A549 (cell line): ENCODE results near the gene GLIPR1. TPM values are rescaled to one million over a fixed set of nuclear protein-coding genes. Genes with fewer than 3 reads are reported as not detected.

Experiments
- ATAC-seq, 2 experiments: fragments of 200-7000 bp in 1 of 2; fragments of >200 bp in 1 of 2; cut with Nextera tagmentation in 1 of 2; cut with Tn5 transposase in 1 of 2; 3 replicates each; pipeline versions ENCODE4 v1.8.0 to v1.9.1; 2018 to 2020; ENCODE audit warnings: mild to moderate bottlenecking in 1 of 2, moderate library complexity in 1 of 2
- CTCF ChIA-PET: fragments of 300-600 bp; sonication (Branson Sonifier 250); formaldehyde crosslinking; extraction: SDS; loops from one replicate; lab custom pipeline; 2021; ENCODE audit warnings: antibody characterized with exemption, inconsistent platforms; lab: Yijun Ruan, JAX
- POLR2A ChIA-PET: fragments of 350-600 bp; formaldehyde crosslinking; extraction: SDS; loops from one replicate; lab custom pipeline; 2021; ENCODE audit warnings: antibody characterized with exemption, inconsistent platforms; lab: Yijun Ruan, JAX
- DNase-seq, 2 experiments: peaks; one replicate each; pipeline versions ENCODE4 v3.0.0 to v3.0.0-alpha.2; 2011 to 2016; ENCODE audit warnings: low read depth in 1 of 2, low spot score in 1 of 2
- FAIRE-seq: peaks from 2 replicates; lab custom pipeline; 2011; peaks lifted over from hg19 to GRCh38; lab: Jason Lieb, UNC
- H3K27ac ChIP-seq, 2 experiments: fragments of >200 bp; sonication (Bioruptor Twin); formaldehyde crosslinking; 3 replicates each; pipeline ENCODE4 v1.5.1; 2016 to 2017
- H3K4me1 ChIP-seq: fragments of >200 bp; sonication (Bioruptor Twin); formaldehyde crosslinking; 3 replicates; pipeline ENCODE4 v1.6.1; 2016
- H3K4me2 ChIP-seq: fragments of >200 bp; sonication (Bioruptor Twin); formaldehyde crosslinking; 3 replicates; pipeline ENCODE4 v1.6.1; 2016
- H3K4me3 ChIP-seq: fragments of >200 bp; sonication (Bioruptor Twin); formaldehyde crosslinking; 3 replicates; pipeline ENCODE4 v1.5.1; 2016
- H3K9me3 ChIP-seq: fragments of >200 bp; sonication (Bioruptor Twin); formaldehyde crosslinking; 3 replicates; pipeline ENCODE4 v1.6.1; 2016
- CBX2 ChIP-seq: fragments of 200-600 bp; sonication (generic); IDR thresholded peaks from 2 replicates; pipeline ENCODE4 v1.6.1; 2016; ENCODE audit warnings: low read depth, mild to moderate bottlenecking, borderline replicate concordance
- CTCF ChIP-seq: fragments of >200 bp; sonication (Bioruptor Twin); formaldehyde crosslinking; IDR thresholded peaks from 3 replicates; pipeline ENCODE4 v1.5.1; 2016
- ELK1 ChIP-seq: fragments of 150-350 bp; IDR thresholded peaks from 2 replicates; pipeline ENCODE4 v1.6.1; 2014; ENCODE audit warnings: low read depth, mild to moderate bottlenecking, low read length
- ESRRA ChIP-seq: fragments of 150-350 bp; IDR thresholded peaks from 2 replicates; pipeline ENCODE4 v1.6.1; 2014; ENCODE audit warnings: mild to moderate bottlenecking, low read length, borderline replicate concordance
- FOSB ChIP-seq: fragments of 250-450 bp; sonication (Bioruptor Pico); IDR thresholded peaks from 2 replicates; pipeline ENCODE4 v1.5.0; 2020; ENCODE audit warnings: mild to moderate bottlenecking, moderate library complexity
- FOSL2 ChIP-seq, 2 experiments: fragments of 450-650 bp in 1 of 2; fragments of >200 bp in 1 of 2; sonication (Bioruptor Twin) in 1 of 2; formaldehyde crosslinking; IDR thresholded peaks; 2 replicates each; pipeline versions ENCODE4 v1.5.0 to v1.6.1; 2016 to 2020; ENCODE audit warnings: mild to moderate bottlenecking in 1 of 2, moderate library complexity in 1 of 2
- FOXS1 ChIP-seq: fragments of 250-450 bp; sonication (Bioruptor Pico); IDR thresholded peaks from 2 replicates; pipeline ENCODE4 v1.5.0; 2020; ENCODE audit warnings: mild to moderate bottlenecking, moderate library complexity
- GATA3 ChIP-seq: IDR thresholded peaks from 2 replicates; pipeline ENCODE4 v1.6.1; 2012; ENCODE audit warnings: borderline replicate concordance
- HES2 ChIP-seq: fragments of >200 bp; sonication (Bioruptor Twin); formaldehyde crosslinking; IDR thresholded peaks from 2 replicates; pipeline ENCODE4 v1.6.1; 2016
- HEYL ChIP-seq: fragments of 250-450 bp; sonication (Bioruptor Pico); IDR thresholded peaks from 2 replicates; pipeline ENCODE4 v1.8.0; 2021; ENCODE audit warnings: mild to moderate bottlenecking, moderate library complexity
- HOXB5 ChIP-seq: fragments of 250-450 bp; sonication (Bioruptor Pico); IDR thresholded peaks from 2 replicates; pipeline ENCODE4 v1.5.0; 2020; ENCODE audit warnings: mild to moderate bottlenecking, moderate library complexity
- JUNB ChIP-seq: fragments of >200 bp; sonication (Bioruptor Twin); formaldehyde crosslinking; IDR thresholded peaks from 2 replicates; pipeline ENCODE4 v1.6.1; 2016
- KDM1A ChIP-seq: fragments of 200-600 bp; sonication (generic); IDR thresholded peaks from 2 replicates; pipeline ENCODE4 v1.6.1; 2016; ENCODE audit warnings: low read depth, mild to moderate bottlenecking
- MAFK ChIP-seq: fragments of 450-650 bp; IDR thresholded peaks from 2 replicates; pipeline ENCODE4 v1.6.1; 2014; ENCODE audit not compliant: partially characterized antibody
- MAX ChIP-seq: IDR thresholded peaks from 2 replicates; pipeline ENCODE4 v1.6.1; 2012
- MAZ ChIP-seq: fragments of 150-350 bp; IDR thresholded peaks from 2 replicates; pipeline ENCODE4 v1.6.1; 2014; ENCODE audit warnings: antibody characterized with exemption, low read depth, low read length, borderline replicate concordance
- NFE2L2 ChIP-seq: fragments of 150-350 bp; conservative IDR thresholded peaks from 2 replicates; pipeline ENCODE4 v1.6.1; 2014; ENCODE audit warnings: low read length
- NPAS2 ChIP-seq: fragments of 250-450 bp; sonication (Bioruptor Pico); IDR thresholded peaks from 2 replicates; pipeline ENCODE4 v1.8.0; 2022; ENCODE audit warnings: mild to moderate bottlenecking, moderate library complexity, borderline replicate concordance
- NR3C1 ChIP-seq: fragments of >200 bp; sonication (Bioruptor Twin); formaldehyde crosslinking; IDR thresholded peaks from 3 replicates; pipeline ENCODE4 v1.6.1; 2017
- POLR2AphosphoS2 ChIP-seq: conservative IDR thresholded peaks from 2 replicates; pipeline ENCODE4 v1.6.1; 2012; ENCODE audit warnings: low read length, improper control_type of control experiment, inconsistent platforms
- RAD21 ChIP-seq, 2 experiments: fragments of >200 bp in 1 of 2; sonication (Bioruptor Twin) in 1 of 2; formaldehyde crosslinking in 1 of 2; IDR thresholded peaks in 1 of 2; conservative IDR thresholded peaks in 1 of 2; 2 replicates in 1 of 2; 3 replicates in 1 of 2; pipeline ENCODE4 v1.6.1; 2012 to 2018; ENCODE audit warnings: inconsistent platforms in 1 of 2
- RCOR1 ChIP-seq: fragments of 150-350 bp; IDR thresholded peaks from 2 replicates; pipeline ENCODE4 v1.6.1; 2014; ENCODE audit warnings: antibody characterized with exemption, low read length, low read depth
- RFX5 ChIP-seq: fragments of 450-650 bp; IDR thresholded peaks from 2 replicates; pipeline ENCODE4 v1.7.1; 2014; ENCODE audit warnings: antibody characterized with exemption, mild to moderate bottlenecking, moderate library complexity
- RNF2 ChIP-seq: fragments of 200-600 bp; sonication (generic); IDR thresholded peaks from 2 replicates; pipeline ENCODE4 v1.6.1; 2016; ENCODE audit warnings: low read depth, mild to moderate bottlenecking, antibody characterized with exemption, moderate library complexity, borderline replicate concordance
- SMC3 ChIP-seq: fragments of >200 bp; sonication (Bioruptor Twin); formaldehyde crosslinking; IDR thresholded peaks from 3 replicates; pipeline ENCODE4 v1.6.1; 2018; ENCODE audit warnings: inconsistent platforms
- ZNF302 ChIP-seq: fragments of 250-450 bp; sonication (Bioruptor Pico); IDR thresholded peaks from 2 replicates; pipeline ENCODE4 v1.9.0; 2021; ENCODE audit warnings: inconsistent platforms, mild to moderate bottlenecking, moderate library complexity
- WGBS: methylation state at CpG from one replicate; pipeline ENCODE4 v1.1.6; 2017; ENCODE audit errors: missing lambda C conversion rate; 5-methylcytosine and 5-hydroxymethylcytosine counted together
- polyA plus RNA-seq, 4 experiments: library from polyadenylated mRNA; depleted of rRNA in 3 of 4; stranded (reverse); fragments of >200 nt; fragmentation: RNase III in 1 of 4; extraction: RNeasy Plus Mini Kit Qiagen cat#74134 plus additional on column Dnase treatment in 1 of 4; gene quantifications; 2 replicates in 3 of 4; 3 replicates in 1 of 4; pipeline ENCODE4 v1.2.3, GENCODE V29; 2011 to 2017

Gene GLIPR1
- polyA plus RNA-seq, 2 of the 4 experiments (the other 2 are of a cell fraction) = 42.2 to 44.5 TPM

GRCh38 chr12:75446857-75447256 is 33.7 kb upstream of the GLIPR1 start:
- ChIA-PET CTCF (interaction anchor here (1.0 to 1.3 kb wide), 4 partner anchors 9 to 56 kb away, joined by 3 to 4 read pairs (median 4); partner anchors contain the start of gene GLIPR1L2), POLR2A (no interaction called here)
- FAIRE-seq = no peak
- Histone ChIP-seq H3K4me1 (peaks cover 25% of the 10 kb centered on the region), H3K4me2 (0 out of 3 replicates have a peak overlapping the region, but pooled peaks have one; percentile 5), H3K27ac (no peak overlapping the region), H3K4me3 (no peak overlapping the region), H3K9me3 (no peaks in the 10 kb centered on the region)
- peak; percentile 7 to 13 for DNase-seq
- peak in 1 of 2 experiments; percentile 47; a peak in 3 of 6 replicates for ATAC-seq
- no peak for TF ChIP-seq HES2
- no peak for TF ChIP-seq NFE2L2
- no peak for TF ChIP-seq RNF2
- TF ChIP-seq NR3C1 = no peak
- TF ChIP-seq RAD21 (conservative IDR thresholded peaks at IDR 0.05 in 1 of 2, IDR thresholded peaks at IDR 0.05 in 1 of 2) = no peak
- TF ChIP-seq MAZ = no peak
- TF ChIP-seq KDM1A = no peak
- TF ChIP-seq FOXS1 (CRISPR knock-in tag) = no peak
- peak; percentile 27; the same call in 1 of the 2 replicates for TF ChIP-seq FOSL2 (IDR thresholded peaks at IDR 0.05)
- peak; percentile 50; the same call in 1 of the 2 replicates for TF ChIP-seq FOSL2 (CRISPR knock-in tag; IDR thresholded peaks at IDR 0.05)
- TF ChIP-seq JUNB = peak; percentile 40; the same call in 1 of the 2 replicates

- no peak for ATAC-seq
- FAIRE-seq = no peak
- CTCF ChIA-PET = no interaction called here
Observed at GRCh38 chr12:75447691-75448393, 32.7 kb upstream of the GLIPR1 start.

GRCh38 chr12:75452675-75453330 is 27.8 kb upstream of the GLIPR1 start:
- H3K4me3 ChIP-seq = no peak overlapping the region
- POLR2A ChIA-PET = interaction anchor here (0.6 to 0.7 kb wide), 2 partner anchors 27 to 67 kb away, joined by 4 to 6 read pairs; no protein-coding TSS in a partner anchor
- H3K4me2 ChIP-seq = peak overlapping the region; percentile 38
- WGBS = 56% methylated on average over 3 of the region's 3 CpGs
- peak overlapping the region; percentile 54 to 65; a peak in 5 of 6 replicates for H3K27ac ChIP-seq
- no peak for FAIRE-seq
- TF ChIP-seq FOSL2 (IDR thresholded peaks at IDR 0.05) (no peak), FOSL2 (CRISPR knock-in tag; IDR thresholded peaks at IDR 0.05) (peak; percentile 27; the same call in 1 of the 2 replicates), RFX5 (no peak)
- TF ChIP-seq, all 56 proteins: peak for 1
- no peaks in the 10 kb centered on the region for H3K9me3 ChIP-seq
- H3K4me1 ChIP-seq = peaks cover 12% of the 10 kb centered on the region
- CTCF ChIA-PET = interaction anchor here (0.6 to 1.8 kb wide), 6 partner anchors 16 to 452 kb away, joined by 3 to 5 read pairs (median 4); partner anchors contain the start of gene GLIPR1L2
- DNase-seq (peak; percentile 8 to 27), ATAC-seq (peak; percentile 89 to 91)

More at GRCh38 chr12:75447691-75448393, 32.7 kb upstream of the GLIPR1 start:
- WGBS = 53% methylated on average over 4 of the region's 4 CpGs
- POLR2A ChIA-PET = no interaction called here
- no peak overlapping the region for H3K4me2 ChIP-seq
- no peak overlapping the region for H3K4me3 ChIP-seq
- H3K4me1 ChIP-seq = peaks cover 22% of the 10 kb centered on the region
- no peaks in the 10 kb centered on the region for H3K9me3 ChIP-seq
- no peak overlapping the region for H3K27ac ChIP-seq
- TF ChIP-seq CTCF (no peak), MAX (no peak)
- DNase-seq = no peak

- no peak for FAIRE-seq
- CTCF ChIA-PET = interaction anchor here (0.8 to 1.4 kb wide), 3 partner anchors 9 to 122 kb away, joined by 3 read pairs; partner anchors contain the start of gene GLIPR1L1
- no peak for TF ChIP-seq ELK1
- no peak for TF ChIP-seq SMC3
- no peak for TF ChIP-seq RCOR1
- TF ChIP-seq ESRRA = no peak
- no peak for TF ChIP-seq CBX2
- no peak for TF ChIP-seq MAFK
- no peak for TF ChIP-seq HOXB5 (CRISPR knock-in tag)
- TF ChIP-seq GATA3 = no peak
- no peak for TF ChIP-seq ZNF302 (CRISPR knock-in tag)
- TF ChIP-seq NR3C1 = no peak
- TF ChIP-seq POLR2AphosphoS2 = no peak
- no peak for TF ChIP-seq NPAS2 (CRISPR knock-in tag)
- TF ChIP-seq FOSB (CRISPR knock-in tag) = no peak
- no peak for TF ChIP-seq HEYL (CRISPR knock-in tag)
Observed at GRCh38 chr12:75455839-75456238, 24.7 kb upstream of the GLIPR1 start.

More at GRCh38 chr12:75455839-75456238, 24.7 kb upstream of the GLIPR1 start:
- 75% methylated on average over 5 of the region's 5 CpGs for WGBS
- Histone ChIP-seq H3K4me3 (no peak overlapping the region), H3K9me3 (no peaks in the 10 kb centered on the region), H3K27ac (no peak overlapping the region), H3K4me2 (no peak overlapping the region), H3K4me1 (peaks cover 21% of the 10 kb centered on the region)
- POLR2A ChIA-PET = no interaction called here
- ATAC-seq (no peak), DNase-seq (no peak)
